ENCODE results near the gene TMEM33. TPM values are rescaled to one million over a fixed set of nuclear protein-coding genes. Genes with fewer than 3 reads are reported as not detected.

TMEM33 gene
- total and polyA plus RNA-seq, 4 donors = 20.8 to 49.0 (median 31.7) TPM

DNA sequence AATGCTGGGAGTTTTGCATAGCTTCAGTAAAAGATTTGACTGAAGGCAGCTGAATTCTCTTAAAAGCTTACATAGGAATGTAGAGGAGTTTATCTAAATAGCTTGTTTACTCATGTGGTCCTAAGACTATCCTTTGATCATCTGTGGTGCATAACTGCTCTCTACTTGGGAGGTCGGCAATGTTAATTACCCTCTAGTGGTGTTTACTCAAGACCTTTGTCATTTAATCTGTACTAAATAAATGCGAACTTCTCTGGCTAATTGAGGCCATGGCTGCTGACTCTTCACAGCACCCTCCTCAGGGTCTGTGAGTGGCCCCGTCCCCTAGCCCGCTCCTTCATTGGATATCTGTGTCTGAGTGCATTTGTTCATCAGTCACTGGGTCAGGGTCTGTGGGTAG, 13.8 kb upstream of the TMEM33 start:
- Histone ChIP-seq H3K27me3 (ENCODE audit: control insufficient read depth in 4 of 4, insufficient read depth in 4 of 4, low read length in 3 of 4) (no peaks in the 10 kb centered on the region), H3K9ac (ENCODE audit: low read depth in 1 of 2, low read length in 2 of 2) (no peak overlapping the region), H3K9me3 (ENCODE audit: control insufficient read depth in 4 of 4, low read length in 3 of 4) (peaks cover 0 to 4% (median 2%) of the 10 kb centered on the region in 4 donors), H3K27ac (ENCODE audit: low read depth in 1 of 2, low read length in 2 of 2) (no peak overlapping the region), H3K4me3 (ENCODE audit: low read depth in 1 of 3, low read length in 3 of 3) (no peak overlapping the region), H3K4me1 (ENCODE audit: control insufficient read depth in 4 of 4, insufficient read depth in 4 of 4, low read length in 3 of 4) (no peaks in the 10 kb centered on the region), H3K36me3 (ENCODE audit: control insufficient read depth in 4 of 4, insufficient read depth in 3 of 4, low read depth in 1 of 4, low read length in 3 of 4) (peaks cover 0 to 2% (median under 1%) of the 10 kb centered on the region in 4 donors)
- TF ChIP-seq JUND (IDR thresholded peaks at IDR 0.05) (no peak), NR2F2 (IDR thresholded peaks at IDR 0.05) (no peak), HNF4A (conservative IDR thresholded peaks at IDR 0.05) (no peak), FOXA1 (IDR thresholded peaks at IDR 0.05) (no peak), TAF1 (conservative IDR thresholded peaks at IDR 0.05) (no peak), RXRA (IDR thresholded peaks at IDR 0.05) (no peak), FOXA2 (IDR thresholded peaks at IDR 0.05) (no peak), HNF4G (IDR thresholded peaks at IDR 0.05) (no peak)
- TF ChIP-seq, protein P1, sequence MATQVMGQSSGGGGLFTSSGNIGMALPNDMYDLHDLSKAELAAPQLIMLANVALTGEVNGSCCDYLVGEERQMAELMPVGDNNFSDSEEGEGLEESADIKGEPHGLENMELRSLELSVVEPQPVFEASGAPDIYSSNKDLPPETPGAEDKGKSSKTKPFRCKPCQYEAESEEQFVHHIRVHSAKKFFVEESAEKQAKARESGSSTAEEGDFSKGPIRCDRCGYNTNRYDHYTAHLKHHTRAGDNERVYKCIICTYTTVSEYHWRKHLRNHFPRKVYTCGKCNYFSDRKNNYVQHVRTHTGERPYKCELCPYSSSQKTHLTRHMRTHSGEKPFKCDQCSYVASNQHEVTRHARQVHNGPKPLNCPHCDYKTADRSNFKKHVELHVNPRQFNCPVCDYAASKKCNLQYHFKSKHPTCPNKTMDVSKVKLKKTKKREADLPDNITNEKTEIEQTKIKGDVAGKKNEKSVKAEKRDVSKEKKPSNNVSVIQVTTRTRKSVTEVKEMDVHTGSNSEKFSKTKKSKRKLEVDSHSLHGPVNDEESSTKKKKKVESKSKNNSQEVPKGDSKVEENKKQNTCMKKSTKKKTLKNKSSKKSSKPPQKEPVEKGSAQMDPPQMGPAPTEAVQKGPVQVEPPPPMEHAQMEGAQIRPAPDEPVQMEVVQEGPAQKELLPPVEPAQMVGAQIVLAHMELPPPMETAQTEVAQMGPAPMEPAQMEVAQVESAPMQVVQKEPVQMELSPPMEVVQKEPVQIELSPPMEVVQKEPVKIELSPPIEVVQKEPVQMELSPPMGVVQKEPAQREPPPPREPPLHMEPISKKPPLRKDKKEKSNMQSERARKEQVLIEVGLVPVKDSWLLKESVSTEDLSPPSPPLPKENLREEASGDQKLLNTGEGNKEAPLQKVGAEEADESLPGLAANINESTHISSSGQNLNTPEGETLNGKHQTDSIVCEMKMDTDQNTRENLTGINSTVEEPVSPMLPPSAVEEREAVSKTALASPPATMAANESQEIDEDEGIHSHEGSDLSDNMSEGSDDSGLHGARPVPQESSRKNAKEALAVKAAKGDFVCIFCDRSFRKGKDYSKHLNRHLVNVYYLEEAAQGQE (IDR thresholded peaks at IDR 0.05) = no peak
- TF ChIP-seq, protein P2, sequence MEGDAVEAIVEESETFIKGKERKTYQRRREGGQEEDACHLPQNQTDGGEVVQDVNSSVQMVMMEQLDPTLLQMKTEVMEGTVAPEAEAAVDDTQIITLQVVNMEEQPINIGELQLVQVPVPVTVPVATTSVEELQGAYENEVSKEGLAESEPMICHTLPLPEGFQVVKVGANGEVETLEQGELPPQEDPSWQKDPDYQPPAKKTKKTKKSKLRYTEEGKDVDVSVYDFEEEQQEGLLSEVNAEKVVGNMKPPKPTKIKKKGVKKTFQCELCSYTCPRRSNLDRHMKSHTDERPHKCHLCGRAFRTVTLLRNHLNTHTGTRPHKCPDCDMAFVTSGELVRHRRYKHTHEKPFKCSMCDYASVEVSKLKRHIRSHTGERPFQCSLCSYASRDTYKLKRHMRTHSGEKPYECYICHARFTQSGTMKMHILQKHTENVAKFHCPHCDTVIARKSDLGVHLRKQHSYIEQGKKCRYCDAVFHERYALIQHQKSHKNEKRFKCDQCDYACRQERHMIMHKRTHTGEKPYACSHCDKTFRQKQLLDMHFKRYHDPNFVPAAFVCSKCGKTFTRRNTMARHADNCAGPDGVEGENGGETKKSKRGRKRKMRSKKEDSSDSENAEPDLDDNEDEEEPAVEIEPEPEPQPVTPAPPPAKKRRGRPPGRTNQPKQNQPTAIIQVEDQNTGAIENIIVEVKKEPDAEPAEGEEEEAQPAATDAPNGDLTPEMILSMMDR (IDR thresholded peaks at IDR 0.05; ENCODE audit: low read depth, low read length, missing input control) = no peak
- TF ChIP-seq, protein P3, sequence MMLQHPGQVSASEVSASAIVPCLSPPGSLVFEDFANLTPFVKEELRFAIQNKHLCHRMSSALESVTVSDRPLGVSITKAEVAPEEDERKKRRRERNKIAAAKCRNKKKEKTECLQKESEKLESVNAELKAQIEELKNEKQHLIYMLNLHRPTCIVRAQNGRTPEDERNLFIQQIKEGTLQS (IDR thresholded peaks at IDR 0.05) = no peak
- DNase-seq (ENCODE audit: low spot score) = no peak
- 88% methylated on average over 4 of the region's 4 CpGs for WGBS

DNA sequence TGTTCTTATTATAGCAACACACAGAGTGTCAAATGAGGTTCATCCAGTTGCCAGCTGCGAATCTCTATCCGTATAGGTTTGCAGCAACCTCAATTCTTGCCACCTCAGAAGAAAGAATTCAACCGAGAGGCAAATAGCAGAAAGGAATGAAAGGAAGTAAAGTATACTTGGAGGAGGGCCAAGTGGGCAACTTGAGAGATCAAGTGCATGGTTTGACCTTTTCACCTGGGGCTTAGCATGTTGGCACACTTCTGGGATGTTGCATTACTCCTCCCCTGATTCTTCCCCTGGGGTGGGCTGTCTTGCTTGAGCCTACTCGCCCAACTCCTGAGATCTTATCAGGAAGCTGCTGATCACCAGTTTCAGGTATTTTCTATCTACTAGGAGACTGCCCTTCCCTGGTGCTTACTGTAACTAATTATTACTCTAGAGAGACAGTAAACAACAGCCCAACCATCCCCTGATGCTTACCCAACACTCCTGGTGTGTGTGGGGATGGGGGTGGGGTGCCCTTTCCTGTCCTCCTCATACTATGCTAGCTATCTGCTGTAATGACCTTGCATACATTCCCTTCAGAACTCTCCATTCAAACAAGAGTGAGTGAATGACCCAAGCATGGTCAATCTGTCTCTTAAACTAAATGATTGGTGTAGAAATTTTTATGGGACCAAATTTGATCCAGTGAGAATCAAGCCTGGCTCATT, 7.3 kb upstream of the TMEM33 start:
- WGBS = 93% methylated on average over 4 of the region's 4 CpGs
- TF ChIP-seq HNF4A (conservative IDR thresholded peaks at IDR 0.05) (no peak), SP1 (IDR thresholded peaks at IDR 0.05) (no peak), GABPA (IDR thresholded peaks at IDR 0.05 in 1 of 2, conservative IDR thresholded peaks at IDR 0.05 in 1 of 2) (no peak), EGR1 (IDR thresholded peaks at IDR 0.05; ENCODE audit: low read depth in 2 of 2) (no peak), JUND (IDR thresholded peaks at IDR 0.05) (no peak), YY1 (IDR thresholded peaks at IDR 0.05) (no peak), NR2F2 (IDR thresholded peaks at IDR 0.05) (no peak), TAF1 (conservative IDR thresholded peaks at IDR 0.05) (no peak), RAD21 (IDR thresholded peaks at IDR 0.05) (no peak), RXRA (IDR thresholded peaks at IDR 0.05) (no peak), FOXA2 (IDR thresholded peaks at IDR 0.05) (no peak), FOXA1 (IDR thresholded peaks at IDR 0.05) (no peak)
- TF ChIP-seq, protein P4, sequence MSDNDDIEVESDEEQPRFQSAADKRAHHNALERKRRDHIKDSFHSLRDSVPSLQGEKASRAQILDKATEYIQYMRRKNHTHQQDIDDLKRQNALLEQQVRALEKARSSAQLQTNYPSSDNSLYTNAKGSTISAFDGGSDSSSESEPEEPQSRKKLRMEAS (IDR thresholded peaks at IDR 0.05) = no peak
- TF ChIP-seq, protein P5, sequence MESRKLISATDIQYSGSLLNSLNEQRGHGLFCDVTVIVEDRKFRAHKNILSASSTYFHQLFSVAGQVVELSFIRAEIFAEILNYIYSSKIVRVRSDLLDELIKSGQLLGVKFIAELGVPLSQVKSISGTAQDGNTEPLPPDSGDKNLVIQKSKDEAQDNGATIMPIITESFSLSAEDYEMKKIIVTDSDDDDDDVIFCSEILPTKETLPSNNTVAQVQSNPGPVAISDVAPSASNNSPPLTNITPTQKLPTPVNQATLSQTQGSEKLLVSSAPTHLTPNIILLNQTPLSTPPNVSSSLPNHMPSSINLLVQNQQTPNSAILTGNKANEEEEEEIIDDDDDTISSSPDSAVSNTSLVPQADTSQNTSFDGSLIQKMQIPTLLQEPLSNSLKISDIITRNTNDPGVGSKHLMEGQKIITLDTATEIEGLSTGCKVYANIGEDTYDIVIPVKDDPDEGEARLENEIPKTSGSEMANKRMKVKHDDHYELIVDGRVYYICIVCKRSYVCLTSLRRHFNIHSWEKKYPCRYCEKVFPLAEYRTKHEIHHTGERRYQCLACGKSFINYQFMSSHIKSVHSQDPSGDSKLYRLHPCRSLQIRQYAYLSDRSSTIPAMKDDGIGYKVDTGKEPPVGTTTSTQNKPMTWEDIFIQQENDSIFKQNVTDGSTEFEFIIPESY (IDR thresholded peaks at IDR 0.05) = no peak
- TF ChIP-seq, protein P1 (IDR thresholded peaks at IDR 0.05) = no peak
- TF ChIP-seq, protein P3 (IDR thresholded peaks at IDR 0.05) = no peak

More for the DNA sequence above, 7.3 kb upstream of the TMEM33 start:
- no peak overlapping the region for H3K9ac ChIP-seq (ENCODE audit: low read depth in 1 of 2, low read length in 2 of 2)
- no peak overlapping the region for H3K4me3 ChIP-seq (ENCODE audit: low read depth in 1 of 3, low read length in 3 of 3)
- no peaks in the 10 kb centered on the region for H3K27me3 ChIP-seq (ENCODE audit: control insufficient read depth in 4 of 4, insufficient read depth in 4 of 4, low read length in 3 of 4)
- peaks cover 0 to 4% (median 0%) of the 10 kb centered on the region in 4 donors for H3K4me1 ChIP-seq (ENCODE audit: control insufficient read depth in 4 of 4, insufficient read depth in 4 of 4, low read length in 3 of 4)
- no peaks in the 10 kb centered on the region for H3K9me3 ChIP-seq (ENCODE audit: control insufficient read depth in 4 of 4, low read length in 3 of 4)
- no peak for DNase-seq (ENCODE audit: low spot score)
- peaks cover 0 to 6% (median under 1%) of the 10 kb centered on the region in 4 donors for H3K36me3 ChIP-seq (ENCODE audit: control insufficient read depth in 4 of 4, insufficient read depth in 3 of 4, low read depth in 1 of 4, low read length in 3 of 4)
- H3K27ac ChIP-seq (ENCODE audit: low read depth in 1 of 2, low read length in 2 of 2) = no peak overlapping the region
